ENCODE results near the gene CAPN8. TPM values are rescaled to one million over a fixed set of nuclear protein-coding genes. Genes with fewer than 3 reads are reported as not detected.

The CAPN8 gene
- polyA plus RNA-seq, 1 donor (not counting 4 experiments of a cell fraction or from before 2014, with no cell fraction given), result 4.7 TPM

- no peaks in the 10 kb centered on the region for H3K4me1 ChIP-seq (ENCODE audit: control insufficient read depth, extremely low read depth, insufficient read depth, low read length)
- H3K36me3 ChIP-seq (ENCODE audit: control insufficient read depth in 2 of 2, extremely low read depth in 1 of 2, insufficient read depth in 2 of 2, low read length in 2 of 2), result no peaks in the 10 kb centered on the region
- no peaks in the 10 kb centered on the region for H4K20me1 ChIP-seq (ENCODE audit: control insufficient read depth, extremely low read depth, insufficient read depth, low read length)
- H3K9me3 ChIP-seq (ENCODE audit: control insufficient read depth, low read depth, low read length), result no peaks in the 10 kb centered on the region
- TF ChIP-seq, protein P1, sequence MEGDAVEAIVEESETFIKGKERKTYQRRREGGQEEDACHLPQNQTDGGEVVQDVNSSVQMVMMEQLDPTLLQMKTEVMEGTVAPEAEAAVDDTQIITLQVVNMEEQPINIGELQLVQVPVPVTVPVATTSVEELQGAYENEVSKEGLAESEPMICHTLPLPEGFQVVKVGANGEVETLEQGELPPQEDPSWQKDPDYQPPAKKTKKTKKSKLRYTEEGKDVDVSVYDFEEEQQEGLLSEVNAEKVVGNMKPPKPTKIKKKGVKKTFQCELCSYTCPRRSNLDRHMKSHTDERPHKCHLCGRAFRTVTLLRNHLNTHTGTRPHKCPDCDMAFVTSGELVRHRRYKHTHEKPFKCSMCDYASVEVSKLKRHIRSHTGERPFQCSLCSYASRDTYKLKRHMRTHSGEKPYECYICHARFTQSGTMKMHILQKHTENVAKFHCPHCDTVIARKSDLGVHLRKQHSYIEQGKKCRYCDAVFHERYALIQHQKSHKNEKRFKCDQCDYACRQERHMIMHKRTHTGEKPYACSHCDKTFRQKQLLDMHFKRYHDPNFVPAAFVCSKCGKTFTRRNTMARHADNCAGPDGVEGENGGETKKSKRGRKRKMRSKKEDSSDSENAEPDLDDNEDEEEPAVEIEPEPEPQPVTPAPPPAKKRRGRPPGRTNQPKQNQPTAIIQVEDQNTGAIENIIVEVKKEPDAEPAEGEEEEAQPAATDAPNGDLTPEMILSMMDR (optimal IDR thresholded peaks at IDR 0.05 in 1 of 3, IDR thresholded peaks at IDR 0.05 in 1 of 3, conservative IDR thresholded peaks at IDR 0.05 in 1 of 3; ENCODE audit: extremely low read depth in 1 of 3, insufficient read depth in 2 of 3, low read length in 3 of 3), result no peak
- TF ChIP-seq EZH2 (IDR thresholded peaks at IDR 0.05; ENCODE audit: low read length), result no peak
- no peaks in the 10 kb centered on the region for H3K9me1 ChIP-seq (ENCODE audit: control insufficient read depth, extremely low read depth, insufficient read depth, low read length)
- H3K27me3 ChIP-seq (ENCODE audit: control insufficient read depth, extremely low read depth, insufficient read depth, low read length), result no peaks in the 10 kb centered on the region
- dilution Hi-C loops (cut with MboI; ENCODE audit: extremely low pct_ligation_motif_present, low sequenced_read_pairs), result no loop called here
- DNase-seq (ENCODE audit: low read depth, low spot score) (no peak), FAIRE-seq (no peak)
- H3K4me3 ChIP-seq (ENCODE audit: control insufficient read depth in 2 of 3, extremely low read depth in 1 of 3, insufficient read depth in 2 of 3, low read depth in 1 of 3, low read length in 3 of 3), result no peak overlapping the region
- no peak overlapping the region for H3K9ac ChIP-seq (ENCODE audit: control insufficient read depth, extremely low read depth, insufficient read depth, low read length)
- no peak overlapping the region for H2AFZ ChIP-seq (ENCODE audit: control insufficient read depth, low read length)
- H3K79me2 ChIP-seq (ENCODE audit: control insufficient read depth, insufficient read depth, low read length), result no peaks in the 10 kb centered on the region
- H3K27ac ChIP-seq (ENCODE audit: control insufficient read depth, insufficient read depth, low read length), result no peak overlapping the region
- H3K4me2 ChIP-seq (ENCODE audit: control insufficient read depth, extremely low read depth, insufficient read depth, low read depth, low read length), result no peak overlapping the region
Observed at GRCh38 chr1:223621312-223621734, 44.2 kb downstream of the CAPN8 start.

DNA sequence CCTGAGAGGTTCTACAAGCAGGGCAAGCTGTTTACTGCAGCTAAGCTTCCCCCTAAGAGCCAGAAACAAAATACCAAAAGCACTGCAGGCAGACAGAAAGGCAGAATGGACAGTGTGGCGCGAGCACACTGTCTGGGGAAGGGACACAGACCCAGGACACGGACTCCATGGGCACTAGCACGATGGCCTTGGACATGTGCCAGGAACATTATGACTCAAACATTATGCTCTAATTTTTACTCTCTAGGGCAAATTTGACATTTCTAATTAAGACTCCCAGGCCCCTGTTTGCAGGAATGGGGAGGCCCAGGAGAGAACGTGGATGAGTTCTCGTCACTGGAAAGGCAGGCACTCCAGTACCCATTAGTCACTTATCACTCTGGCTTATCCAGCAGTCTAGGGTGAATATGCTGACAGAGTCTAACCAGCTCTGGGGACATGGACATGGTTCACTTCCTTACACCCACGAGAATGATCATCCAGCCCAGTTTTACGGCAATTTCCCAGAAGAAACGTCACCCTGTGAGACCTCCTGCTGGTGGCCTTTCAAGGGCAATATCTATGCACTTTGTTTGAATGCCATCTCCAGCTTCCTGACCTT is 45.1 kb downstream of the CAPN8 start:
- Histone ChIP-seq H3K27me3 (ENCODE audit: control insufficient read depth, extremely low read depth, insufficient read depth, low read length) (no peaks in the 10 kb centered on the region), H3K36me3 (ENCODE audit: control insufficient read depth in 2 of 2, extremely low read depth in 1 of 2, insufficient read depth in 2 of 2, low read length in 2 of 2) (no peaks in the 10 kb centered on the region), H3K79me2 (ENCODE audit: control insufficient read depth, insufficient read depth, low read length) (no peaks in the 10 kb centered on the region), H3K9me3 (ENCODE audit: control insufficient read depth, low read depth, low read length) (no peaks in the 10 kb centered on the region), H3K4me2 (ENCODE audit: control insufficient read depth, extremely low read depth, insufficient read depth, low read depth, low read length) (no peak overlapping the region), H3K4me1 (ENCODE audit: control insufficient read depth, extremely low read depth, insufficient read depth, low read length) (no peaks in the 10 kb centered on the region), H3K9ac (ENCODE audit: control insufficient read depth, extremely low read depth, insufficient read depth, low read length) (no peak overlapping the region), H3K27ac (ENCODE audit: control insufficient read depth, insufficient read depth, low read length) (no peak overlapping the region), H3K9me1 (ENCODE audit: control insufficient read depth, extremely low read depth, insufficient read depth, low read length) (no peaks in the 10 kb centered on the region), H3K4me3 (ENCODE audit: control insufficient read depth in 2 of 3, extremely low read depth in 1 of 3, insufficient read depth in 2 of 3, low read depth in 1 of 3, low read length in 3 of 3) (no peak overlapping the region), H2AFZ (ENCODE audit: control insufficient read depth, low read length) (no peak overlapping the region), H4K20me1 (ENCODE audit: control insufficient read depth, extremely low read depth, insufficient read depth, low read length) (no peaks in the 10 kb centered on the region)
- FAIRE-seq (no peak), DNase-seq (ENCODE audit: low read depth, low spot score) (no peak)
- dilution Hi-C loops (cut with MboI; ENCODE audit: extremely low pct_ligation_motif_present, low sequenced_read_pairs), result no loop called here
- TF ChIP-seq EZH2 (IDR thresholded peaks at IDR 0.05; ENCODE audit: low read length), result no peak
- TF ChIP-seq, protein P1 (optimal IDR thresholded peaks at IDR 0.05 in 1 of 3, IDR thresholded peaks at IDR 0.05 in 1 of 3, conservative IDR thresholded peaks at IDR 0.05 in 1 of 3; ENCODE audit: extremely low read depth in 1 of 3, insufficient read depth in 2 of 3, low read length in 3 of 3), result no peak
